Skeletal muscle tissue (tissue), 4 donors: ENCODE results near the gene KY. TPM values are rescaled to one million over a fixed set of nuclear protein-coding genes. Genes with fewer than 3 reads are reported as not detected.

ENCODE experiments used
- H3K27ac ChIP-seq: one replicate; pipeline ENCODE4 v1.7.0; 2013; ENCODE audit warnings: mild to moderate bottlenecking, low read depth, low read length, inconsistent platforms
- H3K27me3 ChIP-seq, 3 donors: one replicate each; pipeline ENCODE4 v1.7.0; 2013; ENCODE audit warnings: low read length in 3 of 3; ENCODE audit not compliant: control insufficient read depth in 3 of 3, insufficient read depth in 3 of 3
- H3K36me3 ChIP-seq, 3 donors: one replicate each; pipeline ENCODE4 v1.7.0; 2013; ENCODE audit warnings: low read length in 3 of 3; ENCODE audit not compliant: control insufficient read depth in 3 of 3, insufficient read depth in 3 of 3
- H3K4me1 ChIP-seq, 3 donors: one replicate each; pipeline ENCODE4 v1.7.0; 2013; ENCODE audit warnings: low read length in 3 of 3, mild to moderate bottlenecking in 3 of 3; ENCODE audit not compliant: control insufficient read depth in 3 of 3, insufficient read depth in 3 of 3
- H3K4me3 ChIP-seq, 3 donors: one replicate each; pipeline ENCODE4 v1.7.0; 2013; ENCODE audit warnings: low read length in 3 of 3
- H3K9ac ChIP-seq, 3 donors: one replicate each; pipeline ENCODE4 v1.7.0; 2013; ENCODE audit warnings: low read length in 3 of 3, mild to moderate bottlenecking in 3 of 3, moderate library complexity in 2 of 3, low read depth in 1 of 3
- H3K9me3 ChIP-seq, 3 donors: one replicate each; pipeline ENCODE4 v1.7.0; 2013; ENCODE audit warnings: low read length in 3 of 3; ENCODE audit not compliant: control insufficient read depth in 3 of 3
- total RNA-seq: library from RNA; depleted of rRNA; stranded (reverse); fragments of >200 nt; gene quantifications from one replicate; pipeline ENCODE4 v1.2.3, GENCODE V29; 2014
- donor health status: Osteomylitis.

KY gene
- total RNA-seq, 1 donor from 2014 or later, result 61.6 TPM

DNA sequence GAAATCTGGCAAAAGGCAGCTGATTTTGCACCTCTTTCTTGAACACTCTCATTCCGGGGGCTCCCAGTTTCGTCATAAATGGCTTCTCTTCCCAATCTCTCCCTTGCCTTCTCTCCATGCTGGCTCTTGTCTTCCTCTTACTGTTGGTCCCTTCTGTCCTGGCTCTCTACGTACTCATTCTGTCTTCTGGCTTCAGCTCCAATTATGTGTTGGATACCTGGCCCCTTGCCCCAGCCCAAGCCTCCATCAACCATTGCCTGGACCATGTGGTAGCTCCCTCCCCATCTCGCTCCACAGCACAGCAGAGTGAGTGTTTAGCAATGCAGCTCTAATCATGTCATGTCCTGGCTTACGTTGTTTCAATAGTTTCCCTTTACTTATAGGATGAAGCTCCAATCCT lies 21.7 kb upstream of the KY start:
- no peaks in the 10 kb centered on the region for H3K27me3 ChIP-seq
- peaks cover 4 to 10% (median 6%) of the 10 kb centered on the region in 3 donors for H3K4me1 ChIP-seq
- H3K9ac ChIP-seq, result no peak overlapping the region
- H3K27ac ChIP-seq, result no peak overlapping the region
- H3K36me3 ChIP-seq, result no peaks in the 10 kb centered on the region
- peaks cover 0 to 3% (median 0%) of the 10 kb centered on the region in 3 donors for H3K9me3 ChIP-seq
- no peak overlapping the region for H3K4me3 ChIP-seq

DNA sequence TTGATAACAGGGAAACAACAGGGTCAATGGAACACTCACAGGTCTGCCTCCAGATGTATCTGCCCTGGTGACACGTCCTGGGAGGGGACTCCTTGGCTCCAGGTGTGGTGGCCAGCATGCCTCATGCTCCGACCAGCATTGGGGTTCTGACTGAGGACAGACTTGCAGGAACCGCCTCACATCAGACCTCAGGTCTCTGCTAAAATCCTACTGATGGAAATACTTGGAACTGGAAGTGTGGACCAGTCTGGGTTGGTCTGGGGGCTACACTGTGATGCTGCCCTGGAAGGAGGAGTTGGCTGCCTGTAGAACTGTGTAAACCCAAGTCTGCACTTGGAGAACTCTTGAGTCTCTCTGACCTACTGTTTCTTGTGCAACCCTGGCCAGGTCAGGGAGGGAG lies 17.1 kb upstream of the KY start:
- H3K9ac ChIP-seq, result no peak overlapping the region
- no peak overlapping the region for H3K4me3 ChIP-seq
- no peaks in the 10 kb centered on the region for H3K27me3 ChIP-seq
- no peak overlapping the region for H3K27ac ChIP-seq
- no peaks in the 10 kb centered on the region for H3K9me3 ChIP-seq
- no peaks in the 10 kb centered on the region for H3K36me3 ChIP-seq
- peaks cover 19 to 37% (median 22%) of the 10 kb centered on the region in 3 donors for H3K4me1 ChIP-seq

DNA sequence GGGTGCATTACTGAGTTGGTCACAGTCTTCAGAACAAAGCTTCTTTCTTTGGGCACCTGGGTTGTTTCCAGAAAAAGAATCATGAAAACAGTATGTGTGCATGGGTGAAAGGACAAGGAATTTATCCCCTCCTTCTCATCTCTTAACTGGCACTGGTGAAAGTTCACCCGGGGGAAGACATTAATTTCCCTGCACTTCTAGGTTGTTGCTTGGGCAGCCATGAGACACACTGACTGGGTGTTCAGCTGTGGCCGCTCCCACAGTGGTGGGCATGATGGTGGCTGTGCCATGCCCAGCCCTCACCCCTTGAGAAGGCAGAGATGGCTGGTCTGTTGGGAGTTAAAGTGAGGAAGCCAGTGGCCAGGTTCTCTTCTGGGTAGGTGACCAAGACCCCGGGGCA lies 16.6 kb upstream of the KY start:
- H3K27me3 ChIP-seq, result no peaks in the 10 kb centered on the region
- H3K4me1 ChIP-seq, result peaks cover 19 to 41% (median 27%) of the 10 kb centered on the region in 3 donors
- H3K9ac ChIP-seq, result no peak overlapping the region
- no peak overlapping the region for H3K4me3 ChIP-seq
- no peaks in the 10 kb centered on the region for H3K36me3 ChIP-seq
- H3K27ac ChIP-seq, result no peak overlapping the region
- H3K9me3 ChIP-seq, result no peaks in the 10 kb centered on the region

DNA sequence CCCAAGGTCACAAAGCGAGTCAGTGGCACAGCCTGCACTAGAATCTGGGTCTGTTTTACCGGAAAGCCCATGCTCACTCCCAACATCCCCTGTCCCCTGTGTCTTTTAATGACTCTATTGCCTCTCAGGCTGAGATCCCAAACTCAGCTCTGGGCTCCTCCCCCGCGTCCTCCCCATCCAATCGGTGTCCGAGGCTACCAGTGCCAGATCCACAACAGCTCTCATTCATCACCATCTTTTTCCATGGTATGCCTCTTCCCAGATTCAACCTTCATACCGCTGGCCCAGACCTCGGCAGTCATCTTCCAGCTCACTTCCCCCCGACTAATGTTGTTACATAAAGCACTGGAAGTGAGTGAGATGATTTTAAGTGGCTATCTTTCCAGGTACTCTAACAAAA lies 16.1 kb upstream of the KY start:
- Histone ChIP-seq H3K9ac (no peak overlapping the region), H3K27me3 (no peaks in the 10 kb centered on the region), H3K36me3 (no peaks in the 10 kb centered on the region), H3K4me1 (peaks cover 19 to 41% (median 27%) of the 10 kb centered on the region in 3 donors), H3K9me3 (no peaks in the 10 kb centered on the region), H3K4me3 (no peak overlapping the region), H3K27ac (no peak overlapping the region)

DNA sequence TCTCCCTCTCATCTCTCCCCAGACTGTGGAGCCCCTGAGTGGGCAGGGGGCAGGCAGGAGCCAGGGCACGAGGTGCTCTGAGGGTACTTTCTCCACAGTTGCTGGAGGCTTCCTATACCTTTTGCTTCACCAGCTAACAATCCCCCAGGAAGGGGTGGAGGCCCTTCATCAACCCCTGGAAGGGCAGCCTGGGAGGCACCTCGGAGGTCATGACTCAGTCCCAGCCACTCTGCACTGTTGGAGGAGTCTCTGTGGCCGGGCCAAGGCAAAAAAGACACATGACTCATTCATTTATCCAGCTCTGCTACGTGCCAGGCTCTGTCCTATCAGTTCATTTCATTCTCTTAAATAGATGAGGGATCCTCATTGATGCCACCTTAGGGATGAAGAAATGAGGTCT lies 15.6 kb upstream of the KY start:
- H3K27me3 ChIP-seq, result no peaks in the 10 kb centered on the region
- H3K9ac ChIP-seq, result no peak overlapping the region
- no peaks in the 10 kb centered on the region for H3K9me3 ChIP-seq
- no peaks in the 10 kb centered on the region for H3K36me3 ChIP-seq
- no peak overlapping the region for H3K27ac ChIP-seq
- peaks cover 19 to 41% (median 27%) of the 10 kb centered on the region in 3 donors for H3K4me1 ChIP-seq
- no peak overlapping the region for H3K4me3 ChIP-seq

DNA sequence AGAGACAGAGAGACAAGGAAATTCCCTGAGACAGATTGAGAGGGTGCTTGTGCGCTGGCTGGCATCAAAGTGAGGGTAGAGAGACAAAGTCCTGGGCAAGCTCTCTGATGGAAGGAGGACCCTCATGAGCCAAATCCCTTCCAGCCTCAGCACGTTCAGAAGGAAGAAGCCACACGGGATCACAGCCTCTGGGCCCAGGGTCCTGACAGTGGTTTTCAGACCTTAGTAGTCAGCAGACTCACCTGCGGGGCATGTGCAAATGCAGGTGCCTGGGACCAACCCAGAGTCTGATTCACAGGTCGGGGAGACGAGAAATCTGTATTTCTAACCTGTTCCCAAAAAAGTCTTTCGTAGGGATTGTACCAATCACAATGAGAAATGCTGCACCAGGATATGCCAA lies 15.2 kb upstream of the KY start:
- H3K27me3 ChIP-seq, result no peaks in the 10 kb centered on the region
- H3K4me1 ChIP-seq, result peaks cover 19 to 41% (median 27%) of the 10 kb centered on the region in 3 donors
- H3K9me3 ChIP-seq, result no peaks in the 10 kb centered on the region
- H3K27ac ChIP-seq, result no peak overlapping the region
- H3K4me3 ChIP-seq, result no peak overlapping the region
- H3K36me3 ChIP-seq, result no peaks in the 10 kb centered on the region
- H3K9ac ChIP-seq, result no peak overlapping the region

DNA sequence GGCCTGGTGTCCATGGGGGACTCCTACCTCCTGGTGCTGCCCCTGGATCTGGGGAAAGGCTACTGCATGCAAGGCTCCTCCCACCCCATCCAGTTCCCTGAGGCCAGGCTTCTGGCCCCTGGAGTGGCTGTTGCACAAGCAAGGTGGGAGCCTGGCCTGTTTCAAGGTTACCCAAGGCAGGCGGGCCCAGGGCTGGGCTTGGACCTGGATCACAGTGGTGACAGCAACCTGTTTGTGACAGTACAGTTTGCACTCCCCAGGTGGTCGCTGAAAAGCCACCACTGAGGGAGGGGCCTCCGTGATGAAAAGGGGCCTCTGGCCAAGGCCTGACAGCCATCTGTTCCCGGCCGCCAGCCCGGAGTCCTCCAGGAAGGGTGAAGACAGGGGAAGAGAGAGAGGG lies 14.4 kb upstream of the KY start:
- Histone ChIP-seq H3K9ac (no peak overlapping the region), H3K27ac (no peak overlapping the region), H3K4me1 (peaks cover 19 to 47% (median 28%) of the 10 kb centered on the region in 3 donors), H3K9me3 (no peaks in the 10 kb centered on the region), H3K4me3 (no peak overlapping the region), H3K36me3 (no peaks in the 10 kb centered on the region), H3K27me3 (no peaks in the 10 kb centered on the region)

DNA sequence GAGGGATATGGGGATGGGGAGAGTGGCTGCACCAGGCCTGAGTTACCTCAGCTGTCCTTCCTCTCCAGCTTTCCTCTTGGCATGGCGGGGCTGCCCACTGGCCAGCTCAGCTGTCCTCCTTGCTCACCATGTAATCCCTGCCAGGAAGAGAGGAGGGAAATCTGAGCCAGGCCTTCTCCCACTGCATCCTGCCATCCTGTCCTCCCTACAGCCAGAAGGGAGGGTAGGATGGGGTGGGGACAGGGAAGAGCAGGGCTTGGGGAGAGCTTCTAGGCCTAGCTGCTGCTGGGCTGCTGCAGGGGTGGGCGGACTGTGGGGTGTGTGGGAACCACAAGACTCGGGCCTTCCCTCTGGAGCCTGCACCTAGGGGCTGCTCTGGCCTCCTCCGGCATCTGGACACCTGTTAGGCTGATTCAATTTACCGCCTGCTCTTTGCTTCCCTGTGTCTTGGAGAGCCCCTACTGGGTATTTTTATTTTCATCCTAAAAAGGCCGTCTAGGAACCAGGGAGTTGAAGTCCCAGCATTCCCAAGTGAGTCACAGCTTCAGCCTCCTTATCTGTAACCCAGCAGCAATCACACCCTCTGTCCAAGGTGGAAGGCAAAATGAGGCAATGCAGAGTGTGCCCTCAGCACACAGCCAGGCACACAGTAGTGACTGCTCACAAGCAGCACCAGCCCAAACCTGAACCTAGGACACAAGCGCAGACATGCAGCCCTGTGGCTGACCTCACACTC lies 13.1 kb upstream of the KY start:
- H3K4me1 ChIP-seq, result peaks cover 28 to 61% (median 42%) of the 10 kb centered on the region in 3 donors

DNA sequence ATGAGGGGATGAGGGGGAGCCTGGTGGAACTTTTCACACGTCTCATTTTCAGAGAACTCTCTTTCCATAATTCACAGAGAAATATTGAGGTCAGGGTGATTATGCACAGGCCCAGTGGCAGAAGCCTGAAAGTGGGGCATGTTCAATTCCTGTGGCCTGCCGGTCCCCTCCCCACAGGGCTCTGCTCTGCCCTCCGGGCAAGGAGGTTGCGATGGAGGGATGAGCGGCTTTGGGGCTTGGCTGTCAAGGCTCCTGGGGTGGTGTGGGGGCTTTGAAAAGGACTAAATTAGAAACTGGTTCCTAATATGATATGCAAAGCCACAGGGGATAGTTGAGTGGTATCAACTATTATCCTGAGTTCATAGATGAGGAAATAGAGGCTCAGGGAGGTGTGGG lies 9.2 kb upstream of the KY start:
- peak overlapping the region in 2 of 3 donors; percentile 32 to 74 for H3K9ac ChIP-seq
- peaks cover 33 to 51% (median 41%) of the 10 kb centered on the region in 3 donors for H3K4me1 ChIP-seq
- H3K27me3 ChIP-seq, result no peaks in the 10 kb centered on the region
- H3K27ac ChIP-seq, result peak overlapping the region; percentile 38
- no peaks in the 10 kb centered on the region for H3K9me3 ChIP-seq
- H3K4me3 ChIP-seq, result no peak overlapping the region
- H3K36me3 ChIP-seq, result no peaks in the 10 kb centered on the region

More for the DNA sequence above, 13.1 kb upstream of the KY start:
- no peaks in the 10 kb centered on the region for H3K27me3 ChIP-seq
- H3K9me3 ChIP-seq, result no peaks in the 10 kb centered on the region
- H3K27ac ChIP-seq, result no peak overlapping the region
- H3K4me3 ChIP-seq, result no peak overlapping the region
- no peaks in the 10 kb centered on the region for H3K36me3 ChIP-seq
- peak overlapping the region in 1 of 3 donors; percentile 16 for H3K9ac ChIP-seq

DNA sequence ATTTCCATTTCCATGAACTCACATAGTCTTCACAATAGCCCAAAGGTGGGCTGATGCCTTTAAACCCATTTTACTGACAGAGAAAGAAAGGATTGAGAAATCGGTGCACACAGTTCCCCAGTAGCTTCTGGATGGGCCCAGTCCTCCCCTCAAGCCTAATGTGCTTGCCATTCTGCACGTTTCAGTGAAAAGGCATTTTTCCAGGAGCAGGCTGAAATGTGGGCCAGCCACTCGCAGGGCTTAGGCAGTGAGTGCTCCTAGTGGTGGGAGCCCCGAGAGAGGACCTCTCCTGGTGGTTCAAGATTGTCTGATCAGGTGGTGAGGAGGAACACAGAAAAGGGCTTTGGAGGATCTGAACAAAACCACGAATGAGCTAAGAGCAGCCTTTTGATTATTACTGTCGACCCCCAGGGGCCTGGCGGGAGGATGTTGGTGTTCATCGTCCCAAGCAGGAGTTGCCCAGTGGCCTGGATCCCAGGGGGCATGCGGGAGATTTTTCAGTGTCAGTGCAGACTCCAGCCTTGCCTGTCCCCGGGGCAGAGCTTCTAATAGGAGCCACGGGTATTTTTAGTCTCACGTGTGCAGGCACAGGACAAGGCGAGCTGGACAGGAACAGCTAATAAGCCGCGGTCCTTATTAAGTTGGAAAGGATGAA lies 8.7 kb upstream of the KY start:
- Histone ChIP-seq H3K9me3 (no peaks in the 10 kb centered on the region), H3K4me1 (peaks cover 32 to 47% (median 40%) of the 10 kb centered on the region in 3 donors), H3K4me3 (peak overlapping the region in 1 of 3 donors; percentile 41), H3K27me3 (no peaks in the 10 kb centered on the region), H3K27ac (peak overlapping the region; percentile 38), H3K9ac (peak overlapping the region; percentile 32 to 74 (median 51)), H3K36me3 (no peaks in the 10 kb centered on the region)
